K562 (cell line): ENCODE measurements around the gene MYO16.

Source experiments
- CTCF ChIP-seq, 3 experiments: IDR thresholded peaks in 2 of 3; conservative IDR thresholded peaks in 1 of 3; 2 replicates each; pipeline ENCODE4 v1.5.1; 2011 to 2012; ENCODE audit warnings: low read length in 3 of 3, mild to moderate bottlenecking in 3 of 3, control low read depth in 2 of 3, improper control_type of control experiment in 1 of 3, inconsistent platforms in 1 of 3, low read depth in 1 of 3, mixed read lengths in 1 of 3, moderate library complexity in 1 of 3; ENCODE audit not compliant: insufficient read depth in 2 of 3
- EGR1 ChIP-seq: fragments of 450-650 bp; conservative IDR thresholded peaks from 2 replicates; pipeline ENCODE4 v1.6.1; 2017; ENCODE audit warnings: mild to moderate bottlenecking
- FOXA3 ChIP-seq, 2 experiments: fragments of 450-650 bp in 1 of 2; sonication (generic) in 1 of 2; formaldehyde crosslinking; IDR thresholded peaks in 1 of 2; conservative IDR thresholded peaks in 1 of 2; 2 replicates each; pipeline versions ENCODE4 v1.4.0 to v1.8.0; 2020 to 2022; ENCODE audit warnings: mild to moderate bottlenecking in 2 of 2, missing genetic modification reagents in 1 of 2
- JUNB ChIP-seq: fragments of 450-650 bp; formaldehyde crosslinking; conservative IDR thresholded peaks from 2 replicates; pipeline ENCODE4 v1.4.0; 2020; ENCODE audit warnings: mild to moderate bottlenecking
- NR2C2 ChIP-seq, 2 experiments: fragments of 200-800 bp in 1 of 2; sonication (Bioruptor generic) in 1 of 2; sonication (generic) in 1 of 2; formaldehyde crosslinking in 1 of 2; IDR thresholded peaks; 2 replicates each; pipeline versions ENCODE4 v1.6.1 to v1.8.0; 2016 to 2022; ENCODE audit warnings: mild to moderate bottlenecking in 1 of 2, missing compliant biosample characterization in 1 of 2, missing genetic modification characterization in 1 of 2, missing genetic modification reagents in 1 of 2
- NR2F6 ChIP-seq: fragments of 450-650 bp; formaldehyde crosslinking; IDR thresholded peaks from 2 replicates; pipeline ENCODE4 v1.4.0; 2020; ENCODE audit warnings: mild to moderate bottlenecking
- THRA ChIP-seq: fragments of 450-650 bp; IDR thresholded peaks from 2 replicates; pipeline ENCODE4 v1.6.1; 2017; ENCODE audit warnings: mild to moderate bottlenecking, moderate library complexity

DNA sequence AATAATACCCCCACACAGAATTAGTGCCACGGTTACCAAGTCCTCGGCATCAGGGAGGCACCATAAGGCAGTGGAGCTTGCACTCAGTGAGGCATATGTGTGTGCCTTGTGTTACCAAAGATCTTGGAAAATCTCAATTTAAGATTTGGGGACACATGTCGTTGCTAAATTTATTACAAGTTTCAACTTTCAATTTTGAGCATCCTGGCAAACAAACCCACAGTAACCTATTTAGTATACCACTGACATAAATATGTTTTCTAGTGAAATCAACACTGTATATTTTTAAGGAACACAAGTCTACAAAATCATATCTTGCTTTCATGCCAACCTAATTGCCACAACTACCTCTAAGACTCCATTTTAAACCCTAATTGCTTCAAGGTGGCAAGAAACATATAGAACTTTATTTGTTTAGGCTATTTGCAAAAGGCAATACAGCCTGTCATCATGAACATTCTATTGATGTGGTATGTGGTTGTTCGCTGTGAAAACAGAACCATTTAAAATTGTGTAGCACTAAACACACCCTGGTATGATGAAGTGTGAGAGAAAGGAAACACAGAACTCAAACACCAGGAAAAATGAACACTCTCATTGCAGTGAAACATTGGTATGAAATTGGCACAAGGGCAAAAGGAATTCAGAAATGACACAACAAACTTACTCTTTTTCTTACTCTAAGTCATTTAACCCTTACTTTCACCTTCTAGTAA, 625.9 kb downstream of the MYO16 start:
- TF ChIP-seq CTCF (IDR thresholded peaks at IDR 0.05 in 2 of 3, conservative IDR thresholded peaks at IDR 0.05 in 1 of 3; ENCODE audit: insufficient read depth in 2 of 3, low read depth in 1 of 3, low read length in 3 of 3) = no peak
- TF ChIP-seq FOXA3 (CRISPR knock-in tag; conservative IDR thresholded peaks at IDR 0.05 in 1 of 2, IDR thresholded peaks at IDR 0.05 in 1 of 2) = no peak
- TF ChIP-seq JUNB = no peak
- no peak for TF ChIP-seq EGR1
- no peak for TF ChIP-seq NR2C2 (CRISPR knock-in tag; IDR thresholded peaks at IDR 0.05)
- TF ChIP-seq NR2C2 (tag; IDR thresholded peaks at IDR 0.05) = no peak
- TF ChIP-seq THRA = no peak
- TF ChIP-seq NR2F6 (CRISPR knock-in tag) = no peak
